ENCODE data around the gene PTP4A2.

DNA sequence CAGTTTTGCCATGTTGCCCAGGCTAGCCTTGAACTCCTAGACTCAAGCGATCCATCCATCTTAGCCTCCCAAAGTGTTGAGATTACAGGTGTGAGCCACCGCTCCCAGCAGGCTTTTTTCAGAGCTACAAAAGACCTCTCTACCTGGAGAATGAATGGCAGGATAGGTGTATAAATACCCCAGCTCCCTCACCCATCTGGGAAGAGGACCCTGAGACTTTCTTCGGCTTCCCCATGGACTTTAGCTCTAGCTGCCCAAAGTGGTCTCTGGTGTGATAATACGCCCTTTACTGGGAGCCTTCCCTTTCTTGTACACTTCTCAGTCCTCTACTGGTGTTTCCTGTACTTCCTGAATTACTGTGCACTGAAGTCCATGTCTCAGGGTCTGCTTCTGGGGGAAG lies 60.6 kb downstream of the PTP4A2 start:
- TF ChIP-seq, protein P1, sequence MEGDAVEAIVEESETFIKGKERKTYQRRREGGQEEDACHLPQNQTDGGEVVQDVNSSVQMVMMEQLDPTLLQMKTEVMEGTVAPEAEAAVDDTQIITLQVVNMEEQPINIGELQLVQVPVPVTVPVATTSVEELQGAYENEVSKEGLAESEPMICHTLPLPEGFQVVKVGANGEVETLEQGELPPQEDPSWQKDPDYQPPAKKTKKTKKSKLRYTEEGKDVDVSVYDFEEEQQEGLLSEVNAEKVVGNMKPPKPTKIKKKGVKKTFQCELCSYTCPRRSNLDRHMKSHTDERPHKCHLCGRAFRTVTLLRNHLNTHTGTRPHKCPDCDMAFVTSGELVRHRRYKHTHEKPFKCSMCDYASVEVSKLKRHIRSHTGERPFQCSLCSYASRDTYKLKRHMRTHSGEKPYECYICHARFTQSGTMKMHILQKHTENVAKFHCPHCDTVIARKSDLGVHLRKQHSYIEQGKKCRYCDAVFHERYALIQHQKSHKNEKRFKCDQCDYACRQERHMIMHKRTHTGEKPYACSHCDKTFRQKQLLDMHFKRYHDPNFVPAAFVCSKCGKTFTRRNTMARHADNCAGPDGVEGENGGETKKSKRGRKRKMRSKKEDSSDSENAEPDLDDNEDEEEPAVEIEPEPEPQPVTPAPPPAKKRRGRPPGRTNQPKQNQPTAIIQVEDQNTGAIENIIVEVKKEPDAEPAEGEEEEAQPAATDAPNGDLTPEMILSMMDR (IDR thresholded peaks at IDR 0.05; ENCODE audit: borderline replicate concordance, extremely low read depth, low read length, poor library complexity, severe bottlenecking) = no peak
- TF ChIP-seq EZH2 (IDR thresholded peaks at IDR 0.05; ENCODE audit: borderline replicate concordance, low read depth, low read length, severe bottlenecking) = no peak

Measured in DND-41 (cell line).